GM21529 (cell line): ENCODE results near the gene SOCS7.
A peak's percentile ranks its signal among the peaks of the same experiment; 100 is the strongest.

Experiments used
- ATAC-seq: cut with Tn5 transposase; IDR thresholded peaks from one replicate; pipeline ENCODE4 v1.9.1; 2021; ENCODE audit not compliant: unreplicated experiment

The SOCS7 gene, protein sequence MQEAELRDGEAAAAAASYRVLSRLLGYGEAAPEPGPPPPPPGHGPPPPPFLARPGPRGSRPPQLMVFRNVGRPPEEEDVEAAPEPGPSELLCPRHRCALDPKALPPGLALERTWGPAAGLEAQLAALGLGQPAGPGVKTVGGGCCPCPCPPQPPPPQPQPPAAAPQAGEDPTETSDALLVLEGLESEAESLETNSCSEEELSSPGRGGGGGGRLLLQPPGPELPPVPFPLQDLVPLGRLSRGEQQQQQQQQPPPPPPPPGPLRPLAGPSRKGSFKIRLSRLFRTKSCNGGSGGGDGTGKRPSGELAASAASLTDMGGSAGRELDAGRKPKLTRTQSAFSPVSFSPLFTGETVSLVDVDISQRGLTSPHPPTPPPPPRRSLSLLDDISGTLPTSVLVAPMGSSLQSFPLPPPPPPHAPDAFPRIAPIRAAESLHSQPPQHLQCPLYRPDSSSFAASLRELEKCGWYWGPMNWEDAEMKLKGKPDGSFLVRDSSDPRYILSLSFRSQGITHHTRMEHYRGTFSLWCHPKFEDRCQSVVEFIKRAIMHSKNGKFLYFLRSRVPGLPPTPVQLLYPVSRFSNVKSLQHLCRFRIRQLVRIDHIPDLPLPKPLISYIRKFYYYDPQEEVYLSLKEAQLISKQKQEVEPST

DNA sequence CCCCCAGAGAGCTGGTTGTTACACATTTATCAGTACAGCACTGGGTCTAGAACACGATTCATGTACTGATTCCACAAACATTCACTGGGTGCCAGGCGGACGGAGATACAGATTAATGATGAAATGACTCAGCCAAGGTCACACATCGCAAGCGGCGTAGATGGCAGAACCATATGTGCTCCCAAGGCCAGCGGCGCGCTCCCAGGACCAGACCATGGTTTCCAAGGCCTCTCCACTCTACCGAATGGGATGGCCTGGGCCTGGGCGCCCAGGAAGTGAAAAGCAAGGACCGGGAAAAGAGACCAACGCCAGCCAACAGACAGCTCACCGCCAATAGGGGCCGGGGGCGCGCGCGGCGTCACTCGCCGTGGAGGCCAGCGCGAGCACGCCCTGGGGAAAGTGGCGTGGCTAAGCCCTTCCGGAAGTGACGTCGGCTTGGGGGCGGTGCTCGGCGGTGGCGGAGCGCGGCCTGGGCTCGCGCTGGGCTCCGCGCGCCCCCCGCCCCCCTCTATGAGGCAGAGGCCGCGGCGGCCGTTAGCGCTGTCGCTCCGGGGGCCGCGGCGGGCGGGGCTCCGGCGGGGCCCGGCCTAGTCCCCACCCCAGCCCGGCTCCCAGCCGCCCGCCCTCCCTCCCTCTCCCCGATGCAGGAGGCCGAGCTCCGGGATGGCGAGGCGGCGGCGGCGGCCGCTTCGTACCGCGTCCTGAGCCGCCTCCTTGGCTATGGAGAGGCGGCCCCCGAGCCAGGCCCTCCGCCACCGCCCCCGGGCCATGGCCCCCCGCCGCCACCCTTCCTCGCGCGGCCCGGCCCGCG lies at the start of gene SOCS7:
SOCS7 (plus strand) TSS at position 433 of the 811 bp plus-strand sequence; CDS start at position 642, 209 bp downstream.
- peak; percentile 85 for ATAC-seq

GRCh38 chr17:38315497-38315896 lies 36.1 kb upstream of the SOCS7 start:
- ATAC-seq = no peak

GRCh38 chr17:38317081-38317480 lies 34.6 kb upstream of the SOCS7 start:
- ATAC-seq = no peak

DNA sequence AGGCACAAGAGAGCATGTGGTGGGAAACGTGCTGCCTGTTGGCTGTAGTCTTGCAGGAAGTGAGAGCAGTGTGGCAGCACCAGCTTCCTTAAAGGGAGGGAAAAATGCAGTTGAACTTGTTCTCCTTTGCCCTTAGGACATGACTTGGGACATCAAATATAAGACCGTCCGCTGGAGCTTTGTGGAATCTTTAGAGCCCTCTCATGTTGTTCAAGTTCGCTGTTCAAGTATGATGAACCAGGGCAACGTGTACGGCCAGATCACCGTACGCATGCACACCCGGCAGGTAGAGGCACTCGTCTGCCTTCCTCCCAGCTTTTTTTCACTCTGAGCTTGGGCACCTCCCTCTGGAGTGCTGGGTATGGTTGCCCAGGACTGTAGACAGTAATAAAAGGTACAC lies 31.2 kb upstream of the SOCS7 start:
- ATAC-seq = no peak

- no peak for ATAC-seq
Observed at GRCh38 chr17:38322156-38322779, 29.4 kb upstream of the SOCS7 start.

GRCh38 chr17:38322897-38323296 lies 28.7 kb upstream of the SOCS7 start:
- ATAC-seq = no peak

- ATAC-seq = no peak
Observed at GRCh38 chr17:38324141-38324697, 27.4 kb upstream of the SOCS7 start.

DNA sequence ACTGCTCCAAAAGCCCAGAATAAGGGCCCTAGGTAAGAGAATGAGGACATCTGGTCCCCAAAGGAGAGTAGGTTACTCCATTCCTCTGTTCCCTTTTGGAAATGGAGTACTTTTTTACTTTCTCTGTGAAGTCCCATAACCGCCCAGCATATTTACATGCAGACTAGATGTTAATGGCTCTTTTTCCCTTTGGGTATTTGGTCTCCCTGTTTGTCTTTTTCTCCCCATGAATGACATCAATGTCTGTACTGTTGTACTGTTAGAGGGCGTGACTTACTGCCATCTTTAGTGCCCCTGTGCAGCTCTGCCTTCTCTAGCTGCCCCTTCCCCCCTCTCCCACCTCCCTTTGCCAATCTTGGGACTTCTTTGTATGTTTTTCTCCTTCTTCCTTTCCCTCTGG lies 26.9 kb upstream of the SOCS7 start:
- no peak for ATAC-seq

- no peak for ATAC-seq
Observed at GRCh38 chr17:38325221-38325851, 26.3 kb upstream of the SOCS7 start.

DNA sequence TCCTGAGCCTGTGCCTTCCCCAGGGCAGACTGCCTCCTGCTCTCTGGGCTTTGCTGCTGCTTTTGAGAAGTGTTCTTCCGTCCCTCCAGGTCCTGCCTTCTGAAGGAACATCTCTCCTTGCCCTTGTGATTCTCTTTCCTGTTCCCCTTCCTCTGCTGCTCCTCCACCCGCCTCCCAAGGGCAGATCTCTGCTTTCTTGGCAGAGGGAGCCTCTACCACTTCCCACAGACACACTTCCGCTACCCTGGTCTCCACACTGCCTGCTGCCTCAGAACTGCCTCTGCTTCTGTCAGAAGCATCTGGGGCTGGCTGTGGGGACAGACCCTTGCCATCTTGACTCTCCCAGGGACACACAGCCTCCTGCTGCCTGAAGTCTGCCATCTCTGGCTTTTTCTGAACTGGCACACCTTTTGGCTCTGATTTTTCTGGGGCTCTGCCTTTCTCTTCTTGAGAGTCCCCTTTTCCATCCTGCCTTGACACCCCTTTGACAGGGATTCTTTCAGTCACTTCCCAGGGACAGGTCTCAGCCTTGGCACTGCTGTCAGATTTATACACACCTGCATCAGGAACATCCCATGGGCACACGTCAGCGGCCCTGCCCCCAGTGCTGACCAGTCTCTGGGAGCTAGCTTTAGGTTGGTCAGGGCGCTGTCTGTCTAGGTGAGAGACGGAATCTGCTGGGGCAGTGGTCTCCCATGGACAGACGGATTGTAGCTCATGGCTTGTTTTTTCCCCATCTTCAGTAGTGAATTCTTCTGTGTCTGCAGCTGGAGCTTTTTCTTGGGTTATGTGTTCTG lies 24.4 kb upstream of the SOCS7 start:
- ATAC-seq = no peak

GRCh38 chr17:38327936-38328335 lies 23.7 kb upstream of the SOCS7 start:
- no peak for ATAC-seq

DNA sequence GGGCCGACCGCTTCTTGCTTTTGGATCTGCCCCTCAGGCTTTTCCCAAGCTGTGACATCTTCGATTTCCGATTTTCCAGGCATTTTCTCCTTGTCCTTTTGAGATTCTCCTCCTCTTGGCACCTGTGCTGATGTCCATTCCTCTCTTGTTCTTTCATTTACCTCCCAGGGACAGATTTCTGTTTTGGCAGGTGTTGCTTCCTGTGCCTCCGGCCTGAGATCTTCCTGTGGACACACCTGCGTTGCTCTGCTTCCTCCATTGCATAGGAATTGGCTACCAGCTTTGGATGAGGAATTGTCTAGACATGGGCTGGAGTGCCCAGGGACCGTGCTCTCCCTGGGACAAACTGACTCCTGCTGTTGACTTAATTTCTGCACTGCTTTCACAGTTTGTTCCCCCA lies 23.0 kb upstream of the SOCS7 start:
- no peak for ATAC-seq

- ATAC-seq = no peak
Observed at GRCh38 chr17:38329284-38329683, 22.4 kb upstream of the SOCS7 start.

DNA sequence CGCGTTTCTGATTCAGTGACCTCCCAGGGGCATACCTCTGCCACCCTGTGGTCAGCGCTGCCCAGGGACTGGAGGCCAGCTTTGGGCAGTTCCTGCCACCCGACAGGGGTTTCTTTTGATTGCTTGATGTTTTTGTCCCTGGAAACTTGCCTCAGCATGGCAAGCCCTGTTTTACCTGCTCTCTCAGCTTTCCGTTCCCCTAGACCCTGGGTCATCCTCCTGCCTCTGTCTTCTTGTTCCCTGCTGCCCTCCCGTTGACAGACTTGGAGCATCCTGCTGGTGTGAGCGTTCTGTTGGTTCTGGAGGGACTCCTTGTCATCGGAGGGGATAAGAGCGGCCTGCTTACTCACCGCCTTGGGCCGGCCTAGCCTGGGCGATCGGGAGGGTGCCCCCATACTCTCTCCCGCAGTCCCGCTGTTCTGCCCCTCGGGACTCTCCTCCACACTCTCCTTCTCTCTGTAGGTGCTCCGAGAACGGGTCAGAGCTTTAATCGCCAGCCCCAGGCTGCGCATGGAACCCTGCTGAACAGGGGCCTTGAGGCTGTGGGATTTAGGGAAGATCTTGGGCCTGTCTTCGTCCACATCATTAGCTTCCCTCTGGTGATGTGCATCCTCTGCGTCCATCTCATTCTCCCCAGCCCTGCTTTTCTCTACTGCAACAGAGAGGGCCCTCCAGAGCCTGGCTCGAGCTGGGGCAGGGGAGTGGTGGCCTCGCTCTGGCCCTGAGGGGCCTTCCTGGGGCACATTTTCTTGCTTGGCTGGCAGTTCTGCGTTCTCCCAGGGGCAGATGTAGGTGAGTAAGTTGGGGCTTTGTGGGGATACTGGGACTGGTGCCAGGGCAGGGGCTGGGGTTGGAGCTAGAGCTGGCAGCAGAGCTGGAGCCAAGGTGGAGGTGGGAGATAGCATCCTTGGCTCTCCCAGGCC lies 21.6 kb upstream of the SOCS7 start:
- ATAC-seq = no peak

DNA sequence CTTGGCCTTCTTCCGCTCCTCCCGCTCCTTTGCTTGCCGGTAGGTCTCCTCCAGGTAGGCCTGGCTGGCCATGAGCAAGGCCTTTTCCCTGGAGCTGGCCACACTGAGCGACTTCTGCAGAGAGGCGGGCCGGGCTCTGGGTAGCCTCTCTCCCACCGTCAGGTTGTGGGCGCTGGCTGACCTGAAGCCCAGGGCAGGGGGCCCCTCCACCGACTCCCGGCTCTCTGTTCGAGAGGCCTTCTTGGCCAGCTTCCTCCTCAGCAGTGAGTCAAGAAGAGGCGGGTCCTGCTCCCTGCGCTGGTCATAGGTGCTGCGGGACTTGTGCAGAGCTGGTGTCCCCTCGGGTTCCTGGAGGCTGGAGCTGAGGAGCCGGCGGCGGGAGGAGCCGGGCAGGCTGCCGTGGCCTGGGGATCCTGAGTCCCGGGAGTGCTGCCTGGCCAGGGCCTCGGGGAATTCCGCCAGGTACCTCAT lies 20.7 kb upstream of the SOCS7 start:
- ATAC-seq = no peak

GRCh38 chr17:38332735-38333134 lies 18.9 kb upstream of the SOCS7 start:
- no peak for ATAC-seq

- no peak for ATAC-seq
Observed at GRCh38 chr17:38333635-38334295, 17.9 kb upstream of the SOCS7 start.
